Loucy (cell line): Measurements from ENCODE around the gene HEBP2.

ENCODE experiments used
- H2AFZ ChIP-seq: fragments of 200-600 bp; sonication (generic); 2 replicates; pipeline ENCODE4 v1.6.0; 2016; ENCODE audit warnings: antibody characterized with exemption, mild to moderate bottlenecking, low read length, moderate library complexity
- H3F3A ChIP-seq: fragments of 200-600 bp; 2 replicates; pipeline ENCODE4 v1.6.0; 2016; ENCODE audit warnings: antibody characterized with exemption, low read depth, mild to moderate bottlenecking
- H3K27me3 ChIP-seq: fragments of 200-600 bp; sonication (generic); 2 replicates; pipeline ENCODE4 v1.6.1; 2014; ENCODE audit warnings: low read length, mild to moderate bottlenecking; ENCODE audit not compliant: insufficient read depth, poor library complexity, severe bottlenecking
- H3K36me3 ChIP-seq: fragments of 200-600 bp; sonication (generic); 2 replicates; pipeline ENCODE4 v1.6.1; 2016; ENCODE audit warnings: low read length; ENCODE audit not compliant: insufficient read depth
- H3K4me1 ChIP-seq: fragments of 200-600 bp; sonication (generic); 2 replicates; pipeline ENCODE4 v1.5.1; 2014; ENCODE audit warnings: low read length, mild to moderate bottlenecking; ENCODE audit not compliant: insufficient read depth, poor library complexity, severe bottlenecking
- H3K4me2 ChIP-seq: fragments of 200-600 bp; sonication (generic); 2 replicates; pipeline ENCODE4 v1.6.0; 2014; ENCODE audit warnings: antibody characterized with exemption, low read length, low read depth, mild to moderate bottlenecking; ENCODE audit not compliant: poor library complexity, severe bottlenecking
- H3K4me3 ChIP-seq: fragments of 200-600 bp; sonication (generic); 2 replicates; pipeline ENCODE4 v1.5.1; 2014; ENCODE audit warnings: low read length, mild to moderate bottlenecking, mixed read lengths; ENCODE audit not compliant: poor library complexity, severe bottlenecking
- H3K79me2 ChIP-seq: fragments of 200-600 bp; sonication (generic); 2 replicates; pipeline ENCODE4 v1.6.1; 2014; ENCODE audit warnings: low read length; ENCODE audit not compliant: insufficient read depth
- H3K9ac ChIP-seq: fragments of 200-600 bp; sonication (generic); 2 replicates; pipeline ENCODE4 v1.6.0; 2014; ENCODE audit warnings: mild to moderate bottlenecking, low read depth, low read length, moderate library complexity; ENCODE audit not compliant: poor library complexity, severe bottlenecking
- H3K9me2 ChIP-seq: fragments of 200-600 bp; sonication (generic); replicated peaks from 2 replicates; pipeline ENCODE4 v1.6.1; 2016; ENCODE audit warnings: low read depth, low read length, mixed read lengths
- H3K9me3 ChIP-seq: fragments of 200-600 bp; sonication (generic); 2 replicates; pipeline ENCODE4 v1.6.1; 2014; ENCODE audit warnings: mild to moderate bottlenecking, antibody characterized with exemption, low read length, low read depth; ENCODE audit not compliant: insufficient read depth
- H4K20me1 ChIP-seq: fragments of 200-600 bp; sonication (generic); 2 replicates; pipeline ENCODE4 v1.6.0; 2014; ENCODE audit warnings: antibody characterized with exemption, low read length, mild to moderate bottlenecking; ENCODE audit not compliant: insufficient read depth, poor library complexity, severe bottlenecking
- CTCF ChIP-seq: fragments of 200-600 bp; sonication (generic); conservative IDR thresholded peaks from 2 replicates; pipeline ENCODE4 v1.5.1; 2014; ENCODE audit warnings: mild to moderate bottlenecking, antibody characterized with exemption, low read length
- EZH2phosphoT487 ChIP-seq: fragments of 200-600 bp; IDR thresholded peaks from 2 replicates; pipeline ENCODE4 v1.6.1; 2018; ENCODE audit warnings: antibody characterized with exemption, mild to moderate bottlenecking, moderate library complexity, borderline replicate concordance

The HEBP2 gene

GRCh38 chr6:138461647-138462046 is 57.6 kb downstream of the HEBP2 start:
- no peaks in the 10 kb centered on the region for H3K9me2 ChIP-seq
- H3K79me2 ChIP-seq: no peaks in the 10 kb centered on the region
- no peak overlapping the region for H3K4me3 ChIP-seq
- H3F3A ChIP-seq: no peaks in the 10 kb centered on the region
- H3K9me3 ChIP-seq: no peaks in the 10 kb centered on the region
- H3K36me3 ChIP-seq: no peaks in the 10 kb centered on the region
- no peaks in the 10 kb centered on the region for H4K20me1 ChIP-seq
- H3K27me3 ChIP-seq: no peaks in the 10 kb centered on the region
- no peak for TF ChIP-seq EZH2phosphoT487
- no peak for TF ChIP-seq CTCF
- H3K4me1 ChIP-seq: peaks cover 1% of the 10 kb centered on the region
- H2AFZ ChIP-seq: no peak overlapping the region
- no peak overlapping the region for H3K4me2 ChIP-seq
- H3K9ac ChIP-seq: no peak overlapping the region

GRCh38 chr6:138464085-138464484 is 60.1 kb downstream of the HEBP2 start:
- H3K9me3 ChIP-seq: no peaks in the 10 kb centered on the region
- H3K36me3 ChIP-seq: no peaks in the 10 kb centered on the region
- H3K4me3 ChIP-seq: no peak overlapping the region
- no peak overlapping the region for H3K9ac ChIP-seq
- TF ChIP-seq EZH2phosphoT487 (no peak), CTCF (no peak)
- no peaks in the 10 kb centered on the region for H3K27me3 ChIP-seq
- H3K4me1 ChIP-seq: no peaks in the 10 kb centered on the region
- H3K9me2 ChIP-seq: no peaks in the 10 kb centered on the region
- H3K4me2 ChIP-seq: no peak overlapping the region
- no peak overlapping the region for H2AFZ ChIP-seq
- H4K20me1 ChIP-seq: no peaks in the 10 kb centered on the region
- no peaks in the 10 kb centered on the region for H3K79me2 ChIP-seq
- no peaks in the 10 kb centered on the region for H3F3A ChIP-seq

- H3K4me3 ChIP-seq: no peak overlapping the region
- no peak for TF ChIP-seq EZH2phosphoT487
- no peak for TF ChIP-seq CTCF
Observed at GRCh38 chr6:138465007-138465645, 61.1 kb downstream of the HEBP2 start.

More at GRCh38 chr6:138465007-138465645, 61.1 kb downstream of the HEBP2 start:
- H4K20me1 ChIP-seq: no peaks in the 10 kb centered on the region
- no peaks in the 10 kb centered on the region for H3K79me2 ChIP-seq
- no peaks in the 10 kb centered on the region for H3K9me3 ChIP-seq
- H3K9ac ChIP-seq: no peak overlapping the region
- no peaks in the 10 kb centered on the region for H3K9me2 ChIP-seq
- no peak overlapping the region for H2AFZ ChIP-seq
- no peak overlapping the region for H3K4me2 ChIP-seq
- no peaks in the 10 kb centered on the region for H3K36me3 ChIP-seq
- H3K27me3 ChIP-seq: no peaks in the 10 kb centered on the region
- H3F3A ChIP-seq: no peaks in the 10 kb centered on the region
- no peaks in the 10 kb centered on the region for H3K4me1 ChIP-seq
